ENCODE results near the gene PAFAH1B1. TPM values are rescaled to one million over a fixed set of nuclear protein-coding genes. Genes with fewer than 3 reads are reported as not detected.

The PAFAH1B1 gene
- total RNA-seq, 1 donor from 2014 or later = 138 TPM

DNA sequence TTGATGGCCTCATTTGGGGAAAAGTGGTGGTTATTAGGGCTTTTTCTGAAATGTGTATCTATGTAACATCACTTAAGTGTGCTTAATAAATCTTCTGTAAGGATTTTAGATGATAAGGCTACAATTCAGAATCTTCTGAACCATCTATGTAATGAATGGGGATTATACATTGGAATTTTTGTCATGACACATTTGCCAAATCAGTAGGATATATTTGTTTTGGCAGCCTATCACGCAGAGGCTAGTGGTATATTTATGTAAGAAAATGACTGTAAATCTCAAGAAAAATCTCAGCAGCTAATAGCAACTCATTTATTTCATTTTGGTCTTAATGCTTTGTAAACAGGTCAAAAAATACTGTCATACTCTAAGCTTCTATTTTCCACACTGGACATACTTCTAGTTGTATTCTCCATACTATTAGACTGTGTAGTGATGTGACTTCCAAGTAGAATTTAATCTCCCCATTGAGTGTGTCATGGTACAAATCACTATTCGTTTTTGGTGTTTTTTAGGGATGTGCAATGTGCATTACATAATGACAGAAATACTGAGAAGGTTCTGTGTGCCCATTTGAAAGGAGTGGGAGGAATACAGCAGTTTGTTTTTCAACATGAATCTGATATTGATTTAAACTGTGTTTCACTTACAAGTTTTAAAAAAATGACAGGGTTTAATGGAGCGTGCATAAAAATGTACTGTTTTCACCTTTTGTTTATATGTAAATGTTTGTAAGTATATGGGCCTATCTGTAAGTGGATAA is 88.9 kb downstream of the PAFAH1B1 start:
- ChIA-PET POLR2A (no interaction called here), CTCF (no interaction called here)
- Mint-ChIP-seq H3K27ac (no peak overlapping the region), H3K27me3 (no peaks in the 10 kb centered on the region), H3K4me1 (no peaks in the 10 kb centered on the region), H3K9me3 (no peaks in the 10 kb centered on the region), H3K4me3 (no peak overlapping the region), H3K36me3 (ENCODE audit: low read depth) (peaks cover 65% of the 10 kb centered on the region)
- DNase-seq (no peak), ATAC-seq (ENCODE audit: low read depth) (no peak)
- intact Hi-C loops (cut with micrococcal nuclease) = no loop called here
- TF ChIP-seq, protein P1, sequence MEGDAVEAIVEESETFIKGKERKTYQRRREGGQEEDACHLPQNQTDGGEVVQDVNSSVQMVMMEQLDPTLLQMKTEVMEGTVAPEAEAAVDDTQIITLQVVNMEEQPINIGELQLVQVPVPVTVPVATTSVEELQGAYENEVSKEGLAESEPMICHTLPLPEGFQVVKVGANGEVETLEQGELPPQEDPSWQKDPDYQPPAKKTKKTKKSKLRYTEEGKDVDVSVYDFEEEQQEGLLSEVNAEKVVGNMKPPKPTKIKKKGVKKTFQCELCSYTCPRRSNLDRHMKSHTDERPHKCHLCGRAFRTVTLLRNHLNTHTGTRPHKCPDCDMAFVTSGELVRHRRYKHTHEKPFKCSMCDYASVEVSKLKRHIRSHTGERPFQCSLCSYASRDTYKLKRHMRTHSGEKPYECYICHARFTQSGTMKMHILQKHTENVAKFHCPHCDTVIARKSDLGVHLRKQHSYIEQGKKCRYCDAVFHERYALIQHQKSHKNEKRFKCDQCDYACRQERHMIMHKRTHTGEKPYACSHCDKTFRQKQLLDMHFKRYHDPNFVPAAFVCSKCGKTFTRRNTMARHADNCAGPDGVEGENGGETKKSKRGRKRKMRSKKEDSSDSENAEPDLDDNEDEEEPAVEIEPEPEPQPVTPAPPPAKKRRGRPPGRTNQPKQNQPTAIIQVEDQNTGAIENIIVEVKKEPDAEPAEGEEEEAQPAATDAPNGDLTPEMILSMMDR (IDR thresholded peaks at IDR 0.05) = no peak

DNA sequence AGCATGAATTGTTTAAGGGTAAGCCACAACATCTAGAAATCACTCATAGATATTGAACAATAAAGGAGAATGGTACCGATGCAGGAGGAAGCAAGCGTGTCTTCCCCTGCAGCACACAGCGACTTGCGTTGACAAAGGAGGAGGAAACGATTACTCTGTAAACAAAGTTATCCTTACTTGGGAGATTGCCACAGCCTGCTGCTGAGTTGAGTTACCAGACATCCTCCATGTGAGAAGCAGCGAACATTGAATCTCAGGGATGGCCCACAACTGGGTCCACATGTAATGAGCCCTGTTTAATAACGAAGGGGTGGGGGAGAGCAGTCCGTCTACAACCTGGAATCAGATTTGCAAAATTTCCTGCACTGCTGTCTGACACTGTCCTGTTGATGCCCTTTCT is 90.5 kb downstream of the PAFAH1B1 start:
- ChIA-PET CTCF (no interaction called here), POLR2A (no interaction called here)
- H3K36me3 Mint-ChIP-seq (ENCODE audit: low read depth) = peaks cover 62% of the 10 kb centered on the region
- TF ChIP-seq, protein P1 (IDR thresholded peaks at IDR 0.05) = no peak
- H3K4me1 Mint-ChIP-seq = peaks cover 2% of the 10 kb centered on the region
- H3K27ac Mint-ChIP-seq = peak overlapping the region; percentile 41
- H3K4me3 Mint-ChIP-seq = no peak overlapping the region
- H3K9me3 Mint-ChIP-seq = no peaks in the 10 kb centered on the region
- no peak for DNase-seq
- H3K27me3 Mint-ChIP-seq = no peaks in the 10 kb centered on the region
- no peak for ATAC-seq (ENCODE audit: low read depth)
- intact Hi-C loops (cut with micrococcal nuclease) = no loop called here

DNA sequence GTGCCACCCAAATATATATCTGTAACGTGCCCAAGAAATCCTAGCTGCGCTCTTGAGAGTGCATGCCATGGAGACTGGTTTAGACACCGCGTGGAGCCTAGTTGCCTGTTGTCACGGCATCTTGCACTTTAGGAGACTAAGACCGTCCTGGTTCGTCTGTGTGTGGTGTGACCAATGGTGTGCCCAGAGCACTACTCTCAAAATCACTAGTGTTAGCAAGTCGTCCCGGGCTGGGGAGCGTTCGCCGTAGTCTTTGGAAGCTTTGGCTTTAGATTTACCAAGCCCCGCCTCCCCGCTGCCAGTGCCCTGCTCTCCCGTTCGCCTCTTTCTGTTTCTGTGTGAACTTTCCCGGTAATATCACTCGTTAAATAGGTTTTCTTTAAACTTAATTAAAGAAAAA is 91.1 kb downstream of the PAFAH1B1 start:
- Mint-ChIP-seq H3K9me3 (no peaks in the 10 kb centered on the region), H3K4me1 (peaks cover 6% of the 10 kb centered on the region), H3K27ac (peak overlapping the region; percentile 41), H3K4me3 (no peak overlapping the region), H3K36me3 (ENCODE audit: low read depth) (peaks cover 60% of the 10 kb centered on the region), H3K27me3 (no peaks in the 10 kb centered on the region)
- TF ChIP-seq, protein P1 (IDR thresholded peaks at IDR 0.05) = no peak
- ChIA-PET CTCF (no interaction called here), POLR2A (interaction anchor here (0.7 kb wide), 1 partner anchor 44 kb away, joined by 3 read pairs; no protein-coding TSS in a partner anchor)
- ATAC-seq (ENCODE audit: low read depth) (no peak), DNase-seq (no peak)
- intact Hi-C loops (cut with micrococcal nuclease) = no loop called here

DNA sequence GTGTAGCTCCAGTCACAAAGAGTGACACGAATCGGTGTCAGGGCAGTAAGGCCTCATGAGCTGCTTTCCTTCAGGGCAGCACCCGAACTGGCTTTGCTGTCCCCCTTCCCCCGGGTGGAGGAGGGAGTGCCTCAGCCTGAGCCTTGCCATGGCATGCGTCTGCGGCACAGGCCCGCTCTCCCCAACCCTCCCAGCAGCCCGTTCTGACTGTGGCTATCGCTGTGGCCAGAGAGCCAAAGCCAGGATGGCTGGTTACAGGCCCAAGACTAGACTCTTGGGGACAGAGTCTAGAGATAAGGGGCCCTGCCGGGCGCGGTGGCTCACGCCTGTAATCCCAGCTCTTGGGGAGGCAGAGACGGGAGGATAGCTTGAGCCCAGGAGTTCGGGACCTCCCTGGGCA is 92.2 kb downstream of the PAFAH1B1 start:
- peaks cover 51% of the 10 kb centered on the region for H3K36me3 Mint-ChIP-seq (ENCODE audit: low read depth)
- POLR2A ChIA-PET = no interaction called here

DNA sequence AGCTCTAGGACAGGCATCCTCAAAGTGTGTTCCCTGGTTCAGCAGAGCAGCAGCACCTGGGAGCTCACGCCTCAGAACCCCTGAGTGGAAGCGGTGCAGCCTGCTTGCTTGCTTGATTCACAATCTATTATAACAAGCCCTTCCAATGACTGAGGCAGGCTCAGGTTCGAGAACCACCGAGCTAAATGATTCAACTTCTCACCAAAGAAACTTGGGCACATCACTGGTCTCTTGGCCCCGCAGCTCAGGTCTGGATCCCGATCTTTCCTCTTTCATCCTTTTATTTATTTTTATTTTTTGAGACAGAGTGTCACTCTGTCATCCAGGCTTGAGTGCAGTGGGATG is 93.6 kb downstream of the PAFAH1B1 start:
- Mint-ChIP-seq H3K9me3 (no peaks in the 10 kb centered on the region), H3K27ac (peak overlapping the region; percentile 18), H3K27me3 (no peaks in the 10 kb centered on the region), H3K36me3 (ENCODE audit: low read depth) (peaks cover 43% of the 10 kb centered on the region), H3K4me1 (peaks cover 6% of the 10 kb centered on the region), H3K4me3 (no peak overlapping the region)
- intact Hi-C loops (cut with micrococcal nuclease) = no loop called here
- TF ChIP-seq, protein P1 (IDR thresholded peaks at IDR 0.05) = no peak
- DNase-seq (no peak), ATAC-seq (ENCODE audit: low read depth) (no peak)
- ChIA-PET CTCF (interaction anchor here (0.9 kb wide), 1 partner anchor 12 kb away, joined by 3 read pairs; no protein-coding TSS in a partner anchor), POLR2A (no interaction called here)

More for the DNA sequence above, 92.2 kb downstream of the PAFAH1B1 start:
- DNase-seq (no peak), ATAC-seq (ENCODE audit: low read depth) (no peak)
- intact Hi-C loops (cut with micrococcal nuclease) = no loop called here
- TF ChIP-seq, protein P1 (IDR thresholded peaks at IDR 0.05) = no peak
- CTCF ChIA-PET = no interaction called here
- no peaks in the 10 kb centered on the region for H3K27me3 Mint-ChIP-seq
- no peak overlapping the region for H3K4me3 Mint-ChIP-seq
- no peaks in the 10 kb centered on the region for H3K9me3 Mint-ChIP-seq
- H3K27ac Mint-ChIP-seq = no peak overlapping the region
- H3K4me1 Mint-ChIP-seq = peaks cover 6% of the 10 kb centered on the region

Measured in activated B cell treated with CpG ODN at 0.5 μM for 24 hours (primary cell).